AG04449 (cell line): Measurements from ENCODE around the gene CCP110.

ENCODE experiments used
- CTCF ChIA-PET: fragments of 350-600 bp; formaldehyde crosslinking; extraction: SDS; loops from one replicate; lab custom pipeline; 2021; ENCODE audit warnings: antibody characterized with exemption; lab: Yijun Ruan, JAX
- POLR2A ChIA-PET: fragments of 400-600, 350-600 bp; formaldehyde crosslinking; extraction: SDS; loops from one replicate; lab custom pipeline; 2020; ENCODE audit warnings: antibody characterized with exemption, inconsistent platforms; lab: Yijun Ruan, JAX
- DNase-seq: peaks from one replicate; pipeline ENCODE4 v3.0.0-alpha.2; 2010; ENCODE audit warnings: low read depth, low spot score
- H3K4me3 ChIP-seq: 2 replicates; pipeline ENCODE4 v1.5.1; 2011; ENCODE audit warnings: low read depth, mild to moderate bottlenecking, control low read depth, low read length
- TF ChIP-seq, protein P1 (sequence below): IDR thresholded peaks from one replicate; pipeline ENCODE4 v1.5.1; 2011; ENCODE audit warnings: mild to moderate bottlenecking, moderate library complexity, low read length, control low read depth, inconsistent platforms; ENCODE audit not compliant: insufficient read depth; ENCODE audit errors: missing control alignments

CCP110 gene

DNA sequence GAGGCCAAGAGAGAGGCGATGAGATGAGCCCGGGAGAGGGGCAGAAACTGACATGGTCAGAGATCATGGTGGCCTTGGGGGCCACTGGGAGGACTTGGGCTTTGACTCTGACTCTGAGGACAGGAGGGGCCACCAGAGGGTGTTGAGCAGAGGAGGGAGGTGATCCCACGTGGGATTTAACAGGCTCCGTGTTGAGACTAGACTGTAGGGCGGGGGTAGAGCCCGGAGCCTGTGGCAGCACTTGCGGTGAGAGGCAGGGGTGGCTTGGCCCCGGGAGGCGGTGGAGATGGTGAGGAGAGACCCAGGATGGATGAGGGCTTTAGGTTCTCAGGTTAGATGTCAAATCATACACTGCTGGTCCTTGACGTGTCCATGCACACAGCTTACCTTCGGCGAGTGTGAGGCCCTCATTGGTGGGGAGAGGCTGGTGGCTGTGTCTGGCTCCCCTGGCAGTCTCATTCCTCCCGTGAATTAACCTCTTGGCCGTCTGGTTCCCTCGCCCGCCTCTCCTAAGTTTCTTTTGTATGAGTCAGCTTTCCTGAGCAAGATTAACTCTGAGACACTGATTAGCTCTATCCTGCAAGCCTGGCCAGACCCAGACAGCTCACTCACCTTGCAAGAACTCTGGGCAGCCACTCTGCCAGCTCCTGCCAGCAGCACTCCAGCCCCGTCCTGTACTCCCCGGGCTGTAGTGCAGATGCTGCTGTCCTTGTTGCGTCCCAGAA, 71.5 kb downstream of the CCP110 start:
- DNase-seq: peak; percentile 88
- POLR2A ChIA-PET: interaction anchor here (1.0 kb wide), 1 partner anchor 32 kb away, joined by 3 read pairs; no protein-coding TSS in a partner anchor
- H3K4me3 ChIP-seq: no peak overlapping the region
- TF ChIP-seq, protein P1, sequence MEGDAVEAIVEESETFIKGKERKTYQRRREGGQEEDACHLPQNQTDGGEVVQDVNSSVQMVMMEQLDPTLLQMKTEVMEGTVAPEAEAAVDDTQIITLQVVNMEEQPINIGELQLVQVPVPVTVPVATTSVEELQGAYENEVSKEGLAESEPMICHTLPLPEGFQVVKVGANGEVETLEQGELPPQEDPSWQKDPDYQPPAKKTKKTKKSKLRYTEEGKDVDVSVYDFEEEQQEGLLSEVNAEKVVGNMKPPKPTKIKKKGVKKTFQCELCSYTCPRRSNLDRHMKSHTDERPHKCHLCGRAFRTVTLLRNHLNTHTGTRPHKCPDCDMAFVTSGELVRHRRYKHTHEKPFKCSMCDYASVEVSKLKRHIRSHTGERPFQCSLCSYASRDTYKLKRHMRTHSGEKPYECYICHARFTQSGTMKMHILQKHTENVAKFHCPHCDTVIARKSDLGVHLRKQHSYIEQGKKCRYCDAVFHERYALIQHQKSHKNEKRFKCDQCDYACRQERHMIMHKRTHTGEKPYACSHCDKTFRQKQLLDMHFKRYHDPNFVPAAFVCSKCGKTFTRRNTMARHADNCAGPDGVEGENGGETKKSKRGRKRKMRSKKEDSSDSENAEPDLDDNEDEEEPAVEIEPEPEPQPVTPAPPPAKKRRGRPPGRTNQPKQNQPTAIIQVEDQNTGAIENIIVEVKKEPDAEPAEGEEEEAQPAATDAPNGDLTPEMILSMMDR: no peak
- CTCF ChIA-PET: interaction anchor here (0.8 to 11.8 kb wide), 7 partner anchors 7 to 312 kb away, joined by 3 to 250 read pairs (median 4); partner anchors contain the start of gene GPRC5B

DNA sequence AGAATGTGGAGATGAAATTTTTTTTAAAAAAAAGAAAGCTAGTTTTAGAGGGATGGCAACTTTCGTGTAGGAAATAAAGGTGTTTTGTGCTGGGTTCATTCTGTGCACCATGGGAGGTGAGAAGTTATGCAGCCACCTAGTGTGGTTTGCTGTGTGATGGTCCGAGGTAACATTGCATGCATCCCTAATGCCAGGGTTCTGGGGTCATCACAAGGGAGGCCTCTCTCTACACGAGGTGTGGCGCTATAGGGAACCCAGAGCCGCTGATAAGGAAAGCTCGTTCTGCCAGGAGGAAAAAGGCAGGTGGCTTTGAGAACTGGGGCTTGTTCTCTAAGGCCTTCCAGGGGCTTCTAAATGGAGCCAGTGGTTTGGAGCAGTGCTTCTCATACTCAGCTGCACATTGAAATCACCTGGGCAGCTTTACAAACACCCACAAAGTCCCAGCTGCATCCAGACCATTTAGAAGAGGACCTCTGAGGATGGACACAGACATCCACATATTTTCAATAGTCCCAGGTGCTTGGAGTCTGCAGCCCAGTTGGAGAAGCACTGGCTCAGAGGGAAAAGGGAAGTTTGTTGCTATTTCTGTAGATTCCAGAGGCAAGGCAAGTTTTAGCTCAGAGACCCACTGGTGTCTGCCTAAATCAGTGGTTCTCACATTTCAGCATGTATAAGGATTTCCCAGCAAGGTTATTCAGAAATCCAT, 75.2 kb downstream of the CCP110 start:
- no peak for DNase-seq
- H3K4me3 ChIP-seq: no peak overlapping the region
- ChIA-PET CTCF (interaction anchor here (0.6 to 11.8 kb wide), 15 partner anchors 8 to 785 kb away, joined by 3 to 250 read pairs (median 5); partner anchors contain the start of genes GPRC5B and VPS35L), POLR2A (interaction anchor here (0.5 to 0.7 kb wide), 2 partner anchors 90 to 263 kb away, joined by 3 to 6 read pairs; no protein-coding TSS in a partner anchor)
- TF ChIP-seq, protein P1: no peak

DNA sequence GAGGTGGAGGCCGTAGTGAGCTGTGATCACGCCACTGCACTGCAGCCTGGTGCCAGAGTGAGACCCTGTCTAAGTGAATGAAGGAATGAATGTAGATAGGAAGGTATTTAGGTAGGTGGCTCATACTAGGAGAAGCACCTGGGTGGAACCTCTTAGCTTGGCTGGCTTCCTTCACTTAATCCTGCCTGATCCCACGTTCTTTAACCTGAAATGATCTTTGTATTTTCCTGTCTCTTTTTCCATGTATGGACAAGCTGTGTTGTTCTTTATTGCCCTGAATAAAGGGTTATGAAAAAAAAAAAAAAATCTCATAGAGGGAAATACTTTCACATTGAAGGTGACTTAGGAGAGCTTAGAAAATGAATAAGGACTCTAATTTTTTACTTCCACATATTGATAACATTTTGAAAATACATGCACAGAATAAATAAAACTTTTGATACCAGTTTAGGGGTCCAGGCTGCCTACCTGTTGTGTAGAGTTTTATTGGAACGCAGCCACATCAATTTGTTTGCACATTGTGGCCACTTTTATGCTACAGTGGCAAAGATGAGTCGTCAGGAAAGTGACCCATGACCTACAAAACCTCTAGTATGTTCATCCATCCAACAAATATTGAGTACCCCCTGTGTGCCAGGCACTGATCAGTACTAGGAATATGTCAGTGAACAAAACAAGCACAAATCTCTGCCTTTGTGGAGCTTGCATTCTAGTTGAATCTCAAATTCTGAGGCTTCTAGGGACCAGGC, 76.4 kb downstream of the CCP110 start:
- ChIA-PET CTCF (interaction anchor here (0.7 to 11.8 kb wide), 18 partner anchors 10 to 1621 kb away, joined by 3 to 250 read pairs (median 7); partner anchors contain the start of genes GPRC5B and VPS35L), POLR2A (no interaction called here)
- TF ChIP-seq, protein P1: no peak
- no peak for DNase-seq
- H3K4me3 ChIP-seq: no peak overlapping the region

DNA sequence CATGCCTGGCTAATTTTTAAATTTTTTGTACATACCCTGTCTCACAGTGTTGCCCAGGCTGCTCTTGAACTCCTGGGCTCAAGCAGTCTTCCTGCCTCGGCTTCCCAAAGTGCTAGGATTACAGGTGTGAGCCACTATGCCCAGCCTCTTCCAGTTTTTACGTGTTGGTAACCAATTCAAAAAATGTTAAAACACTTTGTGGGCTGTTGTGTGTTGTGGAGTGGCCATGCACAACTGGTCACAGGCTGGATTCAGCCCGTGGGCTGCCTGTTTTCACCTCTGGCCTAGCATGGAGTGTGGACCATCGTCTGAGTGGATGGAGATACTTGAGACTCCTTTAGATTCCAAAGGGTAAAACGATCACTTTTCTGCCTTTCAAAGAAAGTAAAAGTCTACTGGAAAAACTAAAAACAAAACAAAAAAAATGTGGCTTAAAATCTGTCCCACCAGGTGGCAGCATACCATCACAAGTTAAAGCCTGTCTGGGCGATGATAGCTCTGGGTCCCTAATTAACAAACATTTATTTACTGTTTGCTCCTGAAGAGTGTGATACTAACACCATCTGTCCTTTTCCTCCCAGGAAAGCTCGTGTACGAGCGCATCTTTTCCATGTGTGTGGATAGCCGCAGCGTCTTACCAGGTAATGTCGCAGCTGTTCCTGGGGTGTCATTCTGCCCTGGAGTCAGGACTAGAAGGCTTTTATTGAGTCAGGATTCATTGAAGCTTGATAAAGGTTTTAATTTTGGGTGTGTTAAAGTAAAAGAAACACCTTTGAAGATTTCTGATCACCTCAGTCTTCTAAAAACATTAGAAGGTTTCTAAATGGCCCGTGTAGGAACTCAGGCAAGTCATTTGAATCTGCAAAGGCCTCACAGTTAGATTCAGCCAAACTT, 77.6 kb downstream of the CCP110 start:
- no peak overlapping the region for H3K4me3 ChIP-seq
- no peak for DNase-seq
- ChIA-PET CTCF (interaction anchor here (0.7 to 11.8 kb wide), 31 partner anchors 9 to 306 kb away, joined by 3 to 250 read pairs (median 4); partner anchors contain the start of gene GPRC5B), POLR2A (no interaction called here)
- TF ChIP-seq, protein P1: peak; percentile 37
